K562 (cell line): ENCODE data around the gene FAF2. TPM values are rescaled to one million over a fixed set of nuclear protein-coding genes. Genes with fewer than 3 reads are reported as not detected.

Experiments
- ATAC-seq: fragments of 200-7000 bp; cut with Tn5 transposase; 3 replicates; pipeline ENCODE4 v1.9.1; 2020; ENCODE audit warnings: moderate library complexity
- BruUV-seq: library from RNA; stranded (reverse); fragments of 400-500 nt; replicated peaks from 2 replicates; lab custom pipeline; 2021; lab: Mats Ljungman, UMichigan
- CTCF ChIA-PET: fragments of 300-600 bp; formaldehyde crosslinking; extraction: SDS; loops from one replicate; lab custom pipeline; 2021; ENCODE audit warnings: low intra/inter-chr PET ratio; lab: Yijun Ruan, JAX
- POLR2A ChIA-PET: fragments of 300-600, 350-650 bp; sonication (Branson Sonifier 250); formaldehyde crosslinking; extraction: SDS; loops from one replicate; lab custom pipeline; 2021; ENCODE audit warnings: antibody characterized with exemption, inconsistent platforms; lab: Yijun Ruan, JAX
- DNase-seq, 4 experiments: peaks; one replicate each; pipeline versions ENCODE4 v3.0.0 to v3.0.0-alpha.2; 2011 to 2018; ENCODE audit warnings: low spot score in 3 of 4, mixed read lengths in 3 of 4; ENCODE audit errors: extremely low read depth in 1 of 4
- FAIRE-seq: peaks from 2 replicates; lab custom pipeline; 2011; peaks lifted over from hg19 to GRCh38; lab: Jason Lieb, UNC
- H2AFZ ChIP-seq: 2 replicates; pipeline ENCODE4 v1.6.0; 2011; ENCODE audit warnings: low read depth, low read length, control low read depth, inconsistent platforms
- H3K27ac ChIP-seq: fragments of 200-600 bp; 3 replicates; pipeline ENCODE4 v1.8.0; 2011; ENCODE audit warnings: low read depth, mild to moderate bottlenecking, control low read depth, inconsistent platforms, low read length, moderate library complexity, mixed read lengths; ENCODE audit errors: extremely low read depth
- H3K27me3 ChIP-seq, 2 experiments: fragments of 300-600 bp in 1 of 2; 2 replicates in 1 of 2; 3 replicates in 1 of 2; pipeline versions ENCODE4 v1.6.0 to v1.8.0; 2011; ENCODE audit warnings: inconsistent platforms in 2 of 2, low read length in 2 of 2, mild to moderate bottlenecking in 1 of 2, mixed read lengths in 1 of 2, moderate library complexity in 1 of 2; ENCODE audit not compliant: control insufficient read depth in 2 of 2, insufficient read depth in 2 of 2
- H3K36me3 ChIP-seq: fragments of 300-600 bp; 3 replicates; pipeline ENCODE4 v1.8.0; 2011; ENCODE audit warnings: mild to moderate bottlenecking, low read length, inconsistent platforms; ENCODE audit not compliant: control insufficient read depth, insufficient read depth
- H3K4me1 ChIP-seq, 2 experiments: fragments of 200-600 bp in 1 of 2; replicated peaks in 1 of 2; 2 replicates in 1 of 2; 3 replicates in 1 of 2; pipeline versions ENCODE4 v1.5.1 to v1.8.0; 2011; ENCODE audit warnings: inconsistent platforms in 2 of 2, low read length in 2 of 2, mild to moderate bottlenecking in 1 of 2, mixed read lengths in 1 of 2, moderate library complexity in 1 of 2; ENCODE audit not compliant: control insufficient read depth in 2 of 2, insufficient read depth in 2 of 2
- H3K4me2 ChIP-seq: 2 replicates; pipeline ENCODE4 v1.6.1; 2011; ENCODE audit warnings: low read length, control low read depth, inconsistent platforms, mixed read lengths; ENCODE audit not compliant: insufficient read depth
- H3K4me3 ChIP-seq: fragments of 200-600 bp; sonication (generic), shearing (Covaris generic); 2 replicates; pipeline ENCODE4 v1.5.1; 2016; ENCODE audit warnings: control low read depth, inconsistent platforms
- H3K79me2 ChIP-seq: fragments of 200-600 bp; 3 replicates; pipeline ENCODE4 v1.8.0; 2011; ENCODE audit warnings: low read length, inconsistent platforms; ENCODE audit not compliant: control insufficient read depth, insufficient read depth
- H3K9ac ChIP-seq, 2 experiments: 2 replicates each; pipeline versions ENCODE4 v1.6.0 to v1.6.1; 2011; ENCODE audit warnings: low read depth in 2 of 2, low read length in 2 of 2, control low read depth in 1 of 2, inconsistent platforms in 1 of 2, mild to moderate bottlenecking in 1 of 2, mixed read lengths in 1 of 2; ENCODE audit not compliant: insufficient read depth in 1 of 2
- H3K9me1 ChIP-seq: one replicate; pipeline ENCODE4 v1.6.0; 2011; ENCODE audit warnings: inconsistent platforms, mild to moderate bottlenecking, low read length, moderate library complexity; ENCODE audit not compliant: control insufficient read depth, insufficient read depth
- H3K9me3 ChIP-seq: replicated peaks from 2 replicates; pipeline ENCODE4 v1.5.1; 2011; ENCODE audit warnings: low read depth, low read length, inconsistent platforms; ENCODE audit not compliant: control insufficient read depth, insufficient read depth
- H4K20me1 ChIP-seq: replicated peaks from 2 replicates; pipeline ENCODE4 v1.6.1; 2011; ENCODE audit warnings: low read length, inconsistent platforms, mixed read lengths; ENCODE audit not compliant: control insufficient read depth, insufficient read depth
- ATF2 ChIP-seq: sonication (generic); formaldehyde crosslinking; IDR thresholded peaks from 2 replicates; pipeline ENCODE4 v1.8.1; 2022; ENCODE audit warnings: missing genetic modification reagents
- CBFA2T3 ChIP-seq: fragments of 450-650 bp; IDR thresholded peaks from 2 replicates; pipeline ENCODE4 v1.6.1; 2017
- CEBPB ChIP-seq: fragments of 450-650 bp; IDR thresholded peaks from 2 replicates; pipeline ENCODE4 v1.6.1; 2016; ENCODE audit warnings: missing genetic modification characterization, missing compliant biosample characterization
- PHF21A ChIP-seq: fragments of 450-650 bp; IDR thresholded peaks from 2 replicates; pipeline ENCODE4 v1.6.1; 2017; ENCODE audit warnings: low read depth, borderline replicate concordance
- POLR2G ChIP-seq: fragments of 200-400 bp; formaldehyde crosslinking; IDR thresholded peaks from 2 replicates; pipeline ENCODE4 v1.6.1; 2017; ENCODE audit warnings: low read depth, mild to moderate bottlenecking, antibody characterized with exemption, low read length, moderate library complexity
- RBFOX2 ChIP-seq: fragments of 200-400 bp; formaldehyde crosslinking; IDR thresholded peaks from 2 replicates; pipeline ENCODE4 v1.6.1; 2017; ENCODE audit warnings: low read depth, mild to moderate bottlenecking, low read length, moderate library complexity
- THRA ChIP-seq: fragments of 450-650 bp; IDR thresholded peaks from 2 replicates; pipeline ENCODE4 v1.6.1; 2017; ENCODE audit warnings: mild to moderate bottlenecking, moderate library complexity
- ZBTB12 ChIP-seq: fragments of 250-450 bp; sonication (Bioruptor Pico); IDR thresholded peaks from 2 replicates; pipeline ENCODE4 v1.4.0; 2020
- ZNF318 ChIP-seq, 2 experiments: fragments of 450-650 bp; IDR thresholded peaks; 2 replicates each; pipeline ENCODE4 v1.6.1; 2016; ENCODE audit warnings: mild to moderate bottlenecking in 2 of 2, borderline replicate concordance in 1 of 2, low read depth in 1 of 2, moderate library complexity in 1 of 2
- WGBS: fragments of 100-300 bp; shearing (Covaris generic); methylation state at CpG from one replicate; pipeline ENCODE4 v1.1.6; 2016; ENCODE audit warnings: low coverage, mixed read lengths; ENCODE audit not compliant: insufficient coverage; ENCODE audit errors: missing lambda C conversion rate; 5-methylcytosine and 5-hydroxymethylcytosine counted together
- in situ Hi-C: fragments of 300-500 bp; cut with MboI; formaldehyde crosslinking; loops from 4 replicates; pipeline ENCODE4 v1.15.0; 2018; ENCODE audit warnings: inconsistent platforms, mixed read lengths
- intact Hi-C: fragments of 100-400 bp; cut with micrococcal nuclease; formaldehyde crosslinking; loops from 2 replicates; pipeline ENCODE4 v1.14.2; 2022
- polyA plus RNA-seq, 8 experiments: library from polyadenylated mRNA; depleted of rRNA in 4 of 8; stranded (reverse) in 5 of 8; unstranded in 3 of 8; fragments of >200 nt; fragmentation: Nextera tagmentation in 2 of 8; fragmentation: Illumina TruSeq in 1 of 8; extraction: Ambion mirVana in 2 of 8; extraction: Trizol in 1 of 8; gene quantifications; 2 replicates each; pipeline versions ENCODE4 v1.2.1 to v1.2.3, GENCODE V29; 2011 to 2014; ENCODE audit warnings: inconsistent platforms in 1 of 8, missing spikeins in 1 of 8
- total RNA-seq, 7 experiments: library from RNA; depleted of rRNA in 6 of 7; stranded (reverse); fragments of >200 nt in 6 of 7; fragmentation: Illumina TruSeq in 2 of 7; extraction: Trizol in 2 of 7; gene quantifications; 2 replicates each; pipeline versions ENCODE4 v1.2.1 to v1.2.3, GENCODE V29; 2011 to 2021; ENCODE audit warnings: low replicate concordance in 1 of 7

FAF2 gene
- total and polyA plus RNA-seq, 9 of the 15 experiments (the other 6 are each of a cell fraction or from before 2014, with no cell fraction given) = 25.0 to 44.6 (median 36.1) TPM

GRCh38 chr5:176531902-176532493 lies 83.8 kb downstream of the FAF2 start:
- ChIA-PET CTCF (no interaction called here), POLR2A (interaction anchor here (0.6 to 1.3 kb wide), 3 partner anchors 10 to 84 kb away, joined by 3 to 6 read pairs (median 5); partner anchors contain the start of gene FAF2)
- no peak for DNase-seq
- no peak overlapping the region for H3K9ac ChIP-seq
- H3K9me3 ChIP-seq = no peaks in the 10 kb centered on the region
- FAIRE-seq = no peak
- H3K9me1 ChIP-seq = peaks cover 4% of the 10 kb centered on the region
- H2AFZ ChIP-seq = no peak overlapping the region
- H3K27ac ChIP-seq = no peak overlapping the region
- no peaks in the 10 kb centered on the region for H3K27me3 ChIP-seq
- peaks cover 43% of the 10 kb centered on the region for H3K79me2 ChIP-seq
- WGBS = 94% methylated on average over 16 of the region's 28 CpGs
- no peak for ATAC-seq
- intact Hi-C loops = no loop called here
- BruUV-seq = no TSS peak
- H4K20me1 ChIP-seq = peaks cover 26% of the 10 kb centered on the region; the same call in 1 of the 2 replicates
- H3K4me2 ChIP-seq = no peak overlapping the region
- H3K4me1 ChIP-seq = peaks cover 27 to 63% of the 10 kb centered on the region in 2 experiments
- no peak overlapping the region for H3K4me3 ChIP-seq
- H3K36me3 ChIP-seq = peaks cover 78% of the 10 kb centered on the region; the same call in 2 of the 3 replicates
- in situ Hi-C loops = no loop called here
- no peak for TF ChIP-seq ZNF318 (IDR thresholded peaks at IDR 0.05; ENCODE audit: borderline replicate concordance in 1 of 2, low read depth in 1 of 2)
- no peak for TF ChIP-seq CEBPB (tag)
- no peak for TF ChIP-seq ATF2 (CRISPR knock-in tag)
- TF ChIP-seq CBFA2T3 = no peak
- TF ChIP-seq PHF21A = no peak
- TF ChIP-seq ZBTB12 = no peak
- TF ChIP-seq THRA = no peak
- peak; percentile 59 for TF ChIP-seq RBFOX2
- TF ChIP-seq POLR2G = peak; percentile 51
